CD4-positive, alpha-beta memory T cell (primary cell): ENCODE results near the gene RPN2. TPM values are rescaled to one million over a fixed set of nuclear protein-coding genes. Genes with fewer than 3 reads are reported as not detected.
"Not testable (repeated sequence)": the region's sequence is repeated elsewhere in the genome, so short reads cannot be mapped to it uniquely, and the experiment has no call there.

Experiments used
- CTCF ChIA-PET: fragments of 350-600 bp; sonication (Branson Sonifier 250); formaldehyde crosslinking; loops from one replicate; lab custom pipeline; 2021; ENCODE audit warnings: inconsistent platforms; ENCODE audit not compliant: partially characterized antibody; lab: Charles Lee
- POLR2A ChIA-PET: fragments of 350-600 bp; sonication (Branson Sonifier 250); formaldehyde crosslinking; loops from one replicate; lab custom pipeline; 2021; ENCODE audit not compliant: partially characterized antibody; lab: Charles Lee
- DNase-seq, 5 donors: peaks; one replicate each; pipeline versions ENCODE4 v3.0.0 to v3.0.0-alpha.2; 2020 to 2022; ENCODE audit warnings: mixed read lengths in 1 of 5
- H3K27ac ChIP-seq: one replicate; pipeline ENCODE4 v1.7.0; 2013; ENCODE audit warnings: low read depth, low read length
- H3K27me3 ChIP-seq: 2 replicates; pipeline ENCODE4 v1.7.0; 2013; ENCODE audit warnings: mild to moderate bottlenecking, low read length, moderate library complexity; ENCODE audit not compliant: insufficient read depth
- H3K36me3 ChIP-seq: 2 replicates; pipeline ENCODE4 v1.7.0; 2013; ENCODE audit warnings: mild to moderate bottlenecking, low read length, moderate library complexity; ENCODE audit not compliant: insufficient read depth
- H3K4me1 ChIP-seq: 2 replicates; pipeline ENCODE4 v1.7.0; 2013; ENCODE audit warnings: mild to moderate bottlenecking, low read length, moderate library complexity; ENCODE audit not compliant: insufficient read depth
- H3K4me3 ChIP-seq, 2 donors: one replicate each; pipeline ENCODE4 v1.7.0; 2013; ENCODE audit warnings: low read length in 2 of 2, mild to moderate bottlenecking in 1 of 2
- H3K9me3 ChIP-seq, 2 donors: one replicate each; pipeline ENCODE4 v1.7.0; 2013; ENCODE audit warnings: low read length in 2 of 2, control low read depth in 1 of 2; ENCODE audit not compliant: control insufficient read depth in 1 of 2
- H3K27ac Mint-ChIP-seq, 7 donors: one replicate each; pipeline ENCODE4 v1.8.0; 2020 to 2021; ENCODE audit warnings: mixed read lengths in 7 of 7, mild to moderate bottlenecking in 6 of 7, inconsistent platforms in 3 of 7, moderate library complexity in 3 of 7
- H3K27me3 Mint-ChIP-seq, 2 donors: one replicate each; pipeline ENCODE4 v1.8.0; 2020 to 2021; ENCODE audit warnings: mixed read lengths in 2 of 2
- H3K36me3 Mint-ChIP-seq, 2 donors: one replicate each; pipeline ENCODE4 v1.8.0; 2020 to 2021; ENCODE audit warnings: mixed read lengths in 2 of 2, inconsistent platforms in 1 of 2, mild to moderate bottlenecking in 1 of 2
- H3K4me1 Mint-ChIP-seq, 4 donors: one replicate each; pipeline ENCODE4 v1.8.0; 2020 to 2021; ENCODE audit warnings: mixed read lengths in 4 of 4, mild to moderate bottlenecking in 1 of 4
- H3K4me3 Mint-ChIP-seq, 8 donors: one replicate each; pipeline ENCODE4 v1.8.0; 2020 to 2021; ENCODE audit warnings: mixed read lengths in 8 of 8, mild to moderate bottlenecking in 7 of 8, moderate library complexity in 6 of 8, inconsistent platforms in 3 of 8
- H3K9me3 Mint-ChIP-seq, 8 donors: one replicate each; pipeline ENCODE4 v1.8.0; 2020 to 2021; ENCODE audit warnings: mixed read lengths in 8 of 8, mild to moderate bottlenecking in 5 of 8, inconsistent platforms in 3 of 8, moderate library complexity in 1 of 8
- intact Hi-C: fragments of 100-400 bp; cut with micrococcal nuclease; formaldehyde crosslinking; loops from one replicate; pipeline ENCODE4 v1.15.1; 2023
- polyA plus RNA-seq, 2 donors: library from polyadenylated mRNA; unstranded; fragments of 300-500 nt; fragmentation: Illumina TruSeq; gene quantifications; one replicate each; pipeline ENCODE4 v1.2.3, GENCODE V29; 2021
- total RNA-seq, 2 experiments: library from RNA; stranded (reverse); gene quantifications; one replicate each; pipeline ENCODE4 v1.2.3, GENCODE V29; 2021

RPN2 gene
- total and polyA plus RNA-seq, 4 experiments from 2014 or later = 125 to 349 (median 192) TPM

- H3K27ac ChIP-seq, H3K36me3 Mint-ChIP-seq, H3K9me3 Mint-ChIP-seq, H3K4me1 ChIP-seq, H3K4me1 Mint-ChIP-seq, intact Hi-C loops, DNase-seq, H3K36me3 ChIP-seq, H3K4me3 Mint-ChIP-seq, H3K4me3 ChIP-seq, H3K27me3 Mint-ChIP-seq, CTCF ChIA-PET, POLR2A ChIA-PET, H3K27me3 ChIP-seq, H3K27ac Mint-ChIP-seq, H3K9me3 ChIP-seq: not testable (repeated sequence)
These were observed 28.3 kb upstream of the RPN2 start for GRCh38 chr20:37150864-37151263.

GRCh38 chr20:37151529-37151928, 27.6 kb upstream of the RPN2 start:
- no peak overlapping the region for H3K4me3 Mint-ChIP-seq
- Histone ChIP-seq H3K4me1 (no peaks in the 10 kb centered on the region), H3K9me3 (no peaks in the 10 kb centered on the region), H3K27me3 (no peaks in the 10 kb centered on the region), H3K4me3 (no peak overlapping the region), H3K27ac (no peak overlapping the region), H3K36me3 (no peaks in the 10 kb centered on the region)
- intact Hi-C loops = no loop called here
- H3K36me3 Mint-ChIP-seq = no peaks in the 10 kb centered on the region
- CTCF ChIA-PET = no interaction called here
- H3K9me3 Mint-ChIP-seq = peaks cover 0 to 3% (median 0%) of the 10 kb centered on the region in 8 donors
- no peak overlapping the region for H3K27ac Mint-ChIP-seq
- H3K27me3 Mint-ChIP-seq = no peaks in the 10 kb centered on the region
- POLR2A ChIA-PET = no interaction called here
- DNase-seq = no peak
- no peaks in the 10 kb centered on the region for H3K4me1 Mint-ChIP-seq

GRCh38 chr20:37152284-37152683, 26.8 kb upstream of the RPN2 start:
- Mint-ChIP-seq H3K4me3 (no peak overlapping the region), H3K9me3 (peaks cover 0 to 3% (median 0%) of the 10 kb centered on the region in 8 donors), H3K27ac (no peak overlapping the region), H3K4me1 (no peaks in the 10 kb centered on the region), H3K36me3 (no peaks in the 10 kb centered on the region), H3K27me3 (no peaks in the 10 kb centered on the region)
- ChIA-PET POLR2A (no interaction called here), CTCF (no interaction called here)
- Histone ChIP-seq H3K9me3 (no peaks in the 10 kb centered on the region), H3K36me3 (no peaks in the 10 kb centered on the region), H3K27ac (no peak overlapping the region), H3K4me1 (no peaks in the 10 kb centered on the region), H3K4me3 (no peak overlapping the region), H3K27me3 (no peaks in the 10 kb centered on the region)
- DNase-seq = no peak
- intact Hi-C loops = no loop called here

GRCh38 chr20:37154684-37155298, 24.3 kb upstream of the RPN2 start:
- POLR2A ChIA-PET = no interaction called here
- Histone ChIP-seq H3K36me3 (no peaks in the 10 kb centered on the region), H3K9me3 (no peaks in the 10 kb centered on the region), H3K4me3 (no peak overlapping the region), H3K27me3 (no peaks in the 10 kb centered on the region), H3K27ac (no peak overlapping the region), H3K4me1 (no peaks in the 10 kb centered on the region)
- CTCF ChIA-PET = interaction anchor here (1.2 kb wide), 1 partner anchor 8 kb away, joined by 3 read pairs; no protein-coding TSS in a partner anchor
- Mint-ChIP-seq H3K36me3 (no peaks in the 10 kb centered on the region), H3K27me3 (no peaks in the 10 kb centered on the region), H3K9me3 (peaks cover 0 to 3% (median 0%) of the 10 kb centered on the region in 8 donors), H3K27ac (no peak overlapping the region), H3K4me1 (no peaks in the 10 kb centered on the region), H3K4me3 (no peak overlapping the region)
- DNase-seq = no peak
- intact Hi-C loops = no loop called here

DNA sequence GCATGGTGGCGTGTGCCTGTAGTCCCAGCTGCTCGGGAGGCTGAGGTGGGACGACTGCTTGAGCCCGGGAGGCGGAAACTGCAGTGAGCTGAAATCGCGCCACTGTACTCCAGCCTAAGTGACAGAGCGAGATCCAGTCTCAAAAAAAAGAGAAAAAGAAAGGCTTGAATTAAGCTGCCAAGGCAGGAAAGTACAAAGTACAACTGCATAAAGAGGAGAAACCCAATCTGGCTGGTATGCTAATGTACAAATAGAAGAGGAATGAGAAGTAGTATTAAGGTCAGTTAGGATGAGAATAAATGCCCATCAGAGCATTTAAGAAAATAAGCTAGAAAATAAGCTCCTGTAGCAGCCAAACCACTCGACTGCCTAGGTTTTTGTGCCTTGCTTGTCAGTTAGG, 23.1 kb upstream of the RPN2 start:
- intact Hi-C loops = no loop called here
- Mint-ChIP-seq H3K27ac (no peak overlapping the region), H3K9me3 (no peaks in the 10 kb centered on the region), H3K36me3 (no peaks in the 10 kb centered on the region), H3K4me3 (no peak overlapping the region), H3K4me1 (no peaks in the 10 kb centered on the region), H3K27me3 (no peaks in the 10 kb centered on the region)
- no peak for DNase-seq
- H3K9me3 ChIP-seq = no peaks in the 10 kb centered on the region
- H3K27ac ChIP-seq = no peak overlapping the region
- CTCF ChIA-PET = interaction anchor here (1.0 to 1.2 kb wide), 2 partner anchors 9 to 37 kb away, joined by 3 read pairs; no protein-coding TSS in a partner anchor
- POLR2A ChIA-PET = no interaction called here
- no peaks in the 10 kb centered on the region for H3K36me3 ChIP-seq
- H3K4me1 ChIP-seq = no peaks in the 10 kb centered on the region
- no peaks in the 10 kb centered on the region for H3K27me3 ChIP-seq
- no peak overlapping the region for H3K4me3 ChIP-seq

GRCh38 chr20:37158248-37158647, 20.9 kb upstream of the RPN2 start:
- DNase-seq = no peak
- POLR2A ChIA-PET = interaction anchor here (0.6 kb wide), 1 partner anchor 40 kb away, joined by 3 read pairs; no protein-coding TSS in a partner anchor
- Histone ChIP-seq H3K9me3 (no peaks in the 10 kb centered on the region), H3K27ac (no peak overlapping the region), H3K4me3 (no peak overlapping the region), H3K27me3 (no peaks in the 10 kb centered on the region), H3K36me3 (no peaks in the 10 kb centered on the region), H3K4me1 (no peaks in the 10 kb centered on the region)
- CTCF ChIA-PET = interaction anchor here (1.0 to 1.5 kb wide), 2 partner anchors 34 to 37 kb away, joined by 3 read pairs; no protein-coding TSS in a partner anchor
- no peaks in the 10 kb centered on the region for H3K36me3 Mint-ChIP-seq
- intact Hi-C loops = no loop called here
- no peak overlapping the region for H3K4me3 Mint-ChIP-seq
- no peaks in the 10 kb centered on the region for H3K9me3 Mint-ChIP-seq
- no peaks in the 10 kb centered on the region for H3K4me1 Mint-ChIP-seq
- H3K27ac Mint-ChIP-seq = no peak overlapping the region
- no peaks in the 10 kb centered on the region for H3K27me3 Mint-ChIP-seq

DNA sequence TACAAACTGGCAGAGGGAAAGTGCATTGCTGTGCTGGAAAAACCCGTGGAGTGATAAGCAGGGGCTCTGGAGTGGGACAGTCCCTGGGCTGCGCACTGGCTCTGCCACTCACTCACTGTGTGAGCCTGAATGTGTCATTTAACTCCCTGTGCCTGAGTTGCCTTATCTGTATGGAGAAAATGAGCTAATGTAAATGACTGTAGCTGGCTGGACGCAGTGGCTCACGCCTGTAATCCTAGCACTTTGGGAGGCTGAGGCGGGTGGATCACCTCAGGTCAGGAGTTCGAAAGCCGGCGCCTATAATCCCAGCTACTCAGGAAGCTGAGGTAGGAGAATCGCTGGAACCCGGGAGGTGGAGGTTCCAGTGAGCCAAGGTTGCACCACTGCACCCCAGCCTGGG, 18.4 kb upstream of the RPN2 start:
- POLR2A ChIA-PET = no interaction called here
- Mint-ChIP-seq H3K4me1 (no peaks in the 10 kb centered on the region), H3K27me3 (peaks cover 0 to under 1% of the 10 kb centered on the region in 2 donors), H3K9me3 (no peaks in the 10 kb centered on the region), H3K36me3 (no peaks in the 10 kb centered on the region), H3K4me3 (no peak overlapping the region), H3K27ac (peak overlapping the region in 1 of 7 donors; percentile 47)
- CTCF ChIA-PET = no interaction called here
- no peaks in the 10 kb centered on the region for H3K27me3 ChIP-seq
- no peaks in the 10 kb centered on the region for H3K9me3 ChIP-seq
- no peak overlapping the region for H3K27ac ChIP-seq
- no peaks in the 10 kb centered on the region for H3K4me1 ChIP-seq
- H3K4me3 ChIP-seq = no peak overlapping the region
- intact Hi-C loops = no loop called here
- no peak for DNase-seq
- no peaks in the 10 kb centered on the region for H3K36me3 ChIP-seq
